Breast epithelium (tissue), 3 donors: ENCODE data around the gene RCAN1.

Experiments used
- POLR2A ChIP-seq: fragments of 450-650 bp; IDR thresholded peaks from one replicate; pipeline ENCODE4 v1.6.1; 2016; ENCODE audit warnings: antibody characterized with exemption, mild to moderate bottlenecking, moderate library complexity
- POLR2AphosphoS5 ChIP-seq, 3 donors: sonication (generic); formaldehyde crosslinking; IDR thresholded peaks; one replicate each; pipeline ENCODE4 v1.6.1; 2017; ENCODE audit warnings: antibody characterized with exemption in 3 of 3
- TF ChIP-seq, protein P1 (sequence below), 3 donors: fragments of 450-650 bp; IDR thresholded peaks; one replicate each; pipeline ENCODE4 v1.5.1; 2016 to 2017; ENCODE audit warnings: antibody characterized with exemption in 3 of 3, mild to moderate bottlenecking in 3 of 3, moderate library complexity in 3 of 3

GRCh38 chr21:34639250-34639649 lies 24.3 kb upstream of the RCAN1 start:
- TF ChIP-seq, protein P1, sequence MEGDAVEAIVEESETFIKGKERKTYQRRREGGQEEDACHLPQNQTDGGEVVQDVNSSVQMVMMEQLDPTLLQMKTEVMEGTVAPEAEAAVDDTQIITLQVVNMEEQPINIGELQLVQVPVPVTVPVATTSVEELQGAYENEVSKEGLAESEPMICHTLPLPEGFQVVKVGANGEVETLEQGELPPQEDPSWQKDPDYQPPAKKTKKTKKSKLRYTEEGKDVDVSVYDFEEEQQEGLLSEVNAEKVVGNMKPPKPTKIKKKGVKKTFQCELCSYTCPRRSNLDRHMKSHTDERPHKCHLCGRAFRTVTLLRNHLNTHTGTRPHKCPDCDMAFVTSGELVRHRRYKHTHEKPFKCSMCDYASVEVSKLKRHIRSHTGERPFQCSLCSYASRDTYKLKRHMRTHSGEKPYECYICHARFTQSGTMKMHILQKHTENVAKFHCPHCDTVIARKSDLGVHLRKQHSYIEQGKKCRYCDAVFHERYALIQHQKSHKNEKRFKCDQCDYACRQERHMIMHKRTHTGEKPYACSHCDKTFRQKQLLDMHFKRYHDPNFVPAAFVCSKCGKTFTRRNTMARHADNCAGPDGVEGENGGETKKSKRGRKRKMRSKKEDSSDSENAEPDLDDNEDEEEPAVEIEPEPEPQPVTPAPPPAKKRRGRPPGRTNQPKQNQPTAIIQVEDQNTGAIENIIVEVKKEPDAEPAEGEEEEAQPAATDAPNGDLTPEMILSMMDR (IDR thresholded peaks at IDR 0.05): no peak
- TF ChIP-seq POLR2AphosphoS5 (IDR thresholded peaks at IDR 0.05) (no peak), POLR2A (no peak)
